ENCODE measurements around the gene ATP11A.

ATP11A gene

DNA sequence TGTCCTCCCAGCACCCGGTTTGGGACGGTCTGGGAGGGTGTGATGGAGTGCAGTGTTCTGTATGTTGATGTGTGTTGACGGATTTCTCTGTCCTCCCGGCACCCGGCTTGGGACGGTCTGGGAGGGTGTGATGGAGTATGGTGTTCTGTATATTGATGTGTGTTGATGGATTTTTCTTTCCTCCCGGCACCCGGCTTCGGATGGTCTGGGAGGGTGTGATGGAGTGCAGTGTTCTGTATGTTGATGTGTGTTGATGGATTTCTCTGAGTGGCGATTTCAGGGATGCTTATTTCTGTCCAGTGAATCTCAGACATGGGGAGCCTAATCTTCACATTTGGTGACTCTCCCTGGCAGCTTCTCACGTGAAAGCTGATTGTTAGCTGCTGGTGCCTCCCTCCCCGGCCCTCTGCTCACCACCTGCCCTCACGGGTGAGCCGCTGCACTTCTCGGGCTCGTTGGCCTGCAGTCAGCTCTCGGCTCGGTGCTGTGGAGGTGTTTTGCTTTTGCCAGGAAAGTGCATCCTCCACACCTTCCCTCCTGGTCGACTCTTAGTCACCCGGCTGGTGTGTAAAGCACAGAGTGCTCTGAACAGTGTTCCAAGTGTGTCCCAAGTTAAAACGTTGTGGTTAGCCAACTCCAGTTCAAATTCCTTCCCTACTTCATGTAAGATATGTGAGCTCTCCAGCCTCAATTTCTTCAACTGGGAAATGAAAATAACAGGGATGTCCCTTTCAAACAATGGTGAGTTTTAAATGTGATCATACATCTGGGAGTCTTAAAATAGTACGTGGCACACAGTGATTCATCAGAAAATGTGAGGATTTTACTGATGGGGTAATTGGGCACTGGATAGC is 54.6 kb downstream of the ATP11A start:
- DNase-seq: no peak

DNA sequence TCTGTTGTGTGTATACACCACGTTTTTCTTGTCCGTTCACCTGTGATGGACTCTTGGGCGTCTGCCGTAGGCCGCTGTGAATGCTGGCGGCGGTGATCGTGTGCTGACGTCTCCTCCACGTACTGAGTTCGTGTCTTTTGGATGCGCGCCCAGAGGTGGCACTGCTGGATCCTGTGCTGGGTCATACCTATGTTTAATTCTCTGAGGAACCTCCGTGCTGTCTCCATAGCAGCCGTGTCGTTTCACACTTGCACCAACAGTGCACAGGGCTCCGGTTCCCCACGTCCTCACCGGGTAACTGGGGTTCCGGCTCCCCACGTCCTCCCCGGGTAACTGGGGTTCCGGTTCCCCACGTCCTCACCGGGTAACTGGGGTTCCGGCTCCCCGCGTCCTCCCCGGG is 56.2 kb downstream of the ATP11A start:
- no peak for DNase-seq

DNA sequence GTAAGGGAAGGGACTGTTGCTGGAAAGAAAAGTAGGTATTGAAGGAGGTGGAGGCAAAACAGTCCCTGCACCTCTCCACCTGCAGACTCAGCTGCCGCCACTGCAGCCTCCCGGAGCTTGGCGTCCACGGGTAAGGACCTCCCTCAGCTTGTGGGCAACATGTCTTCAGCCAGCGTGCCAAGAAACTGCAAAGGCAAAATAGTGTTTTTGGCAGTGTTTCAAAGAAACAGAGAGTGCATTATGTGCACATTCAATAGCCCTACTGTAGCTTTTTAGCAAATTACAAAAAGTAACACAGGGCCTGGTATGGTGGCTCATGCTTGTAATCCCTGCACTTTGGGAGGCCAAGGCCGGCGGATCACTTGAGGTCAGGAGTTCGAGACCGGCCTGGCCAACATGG is 57.4 kb downstream of the ATP11A start:
- DNase-seq: no peak

DNA sequence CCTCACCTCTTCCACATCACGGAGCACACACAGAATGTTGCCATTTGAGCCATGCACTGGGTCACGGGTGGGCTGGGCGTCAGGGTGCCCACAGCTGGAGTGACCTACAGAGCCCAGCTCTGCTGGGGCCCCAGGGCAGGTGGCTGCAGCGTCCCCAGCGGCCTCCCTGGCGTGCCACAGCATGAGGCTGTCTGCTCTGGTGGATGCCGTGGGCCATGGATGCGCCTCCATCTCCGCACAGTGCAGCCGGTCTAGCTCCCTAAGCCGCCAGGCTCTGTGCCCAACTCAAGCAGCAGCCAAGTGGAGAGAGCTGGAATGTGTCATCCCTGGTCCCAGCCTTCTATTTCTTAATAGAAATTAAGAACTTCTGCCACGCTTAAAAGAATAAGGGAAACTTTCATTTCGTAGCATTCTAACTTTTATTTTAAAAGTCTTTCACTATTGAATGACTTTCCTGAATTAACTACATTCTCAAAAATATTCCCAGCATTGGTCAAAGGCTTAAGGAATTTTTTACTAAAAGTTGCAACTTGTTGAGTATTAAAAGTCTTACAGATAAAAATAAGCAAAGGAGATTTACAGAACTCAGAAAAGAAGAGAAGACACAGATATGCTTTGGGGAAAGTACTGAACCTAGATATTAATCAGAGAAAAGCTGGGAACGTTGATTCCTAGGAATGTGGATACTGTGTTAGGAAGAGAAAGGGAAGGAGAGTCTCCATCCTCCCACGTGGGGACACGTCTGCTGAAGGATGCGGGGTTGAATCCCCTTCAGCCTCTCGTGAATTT is 59.3 kb downstream of the ATP11A start:
- DNase-seq: no peak

DNA sequence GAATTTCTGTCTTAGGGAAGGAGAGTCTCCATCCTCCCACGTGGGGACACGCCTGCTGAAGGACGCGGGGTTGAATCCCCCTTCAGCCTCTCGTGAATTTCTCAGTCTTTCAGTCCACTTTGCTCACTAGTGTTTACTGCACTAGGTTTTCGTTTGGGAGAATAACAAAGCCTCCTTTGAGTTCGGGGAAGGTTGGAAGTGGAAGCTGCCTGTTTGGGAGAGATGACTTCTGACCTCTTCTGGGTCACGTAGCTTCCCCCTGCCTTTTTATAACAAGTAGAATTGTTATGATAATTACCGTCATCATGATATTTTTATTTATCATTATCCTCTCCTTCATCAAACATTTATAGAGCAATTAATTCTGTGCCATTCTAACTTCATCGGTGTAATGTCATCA is 60.7 kb downstream of the ATP11A start:
- DNase-seq: no peak

DNA sequence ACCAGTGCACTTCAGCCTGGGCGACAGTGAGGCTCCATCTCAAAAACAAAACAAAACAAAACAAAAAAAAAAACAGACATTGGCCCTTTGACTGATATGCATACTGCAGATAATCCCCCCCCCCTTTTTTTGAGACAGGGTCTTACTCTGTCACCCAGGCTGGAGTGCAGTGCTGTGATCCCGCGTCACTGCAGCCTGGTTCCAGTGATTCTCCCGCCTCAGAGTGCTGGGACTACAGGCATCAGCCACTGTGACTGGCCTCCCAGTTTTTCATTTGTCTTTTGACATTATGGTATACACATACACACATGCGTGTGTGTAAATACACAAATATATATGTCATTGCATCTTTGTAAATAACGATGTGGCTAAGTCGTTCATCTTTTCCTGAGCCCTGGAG is 61.8 kb downstream of the ATP11A start:
- no peak for DNase-seq

DNA sequence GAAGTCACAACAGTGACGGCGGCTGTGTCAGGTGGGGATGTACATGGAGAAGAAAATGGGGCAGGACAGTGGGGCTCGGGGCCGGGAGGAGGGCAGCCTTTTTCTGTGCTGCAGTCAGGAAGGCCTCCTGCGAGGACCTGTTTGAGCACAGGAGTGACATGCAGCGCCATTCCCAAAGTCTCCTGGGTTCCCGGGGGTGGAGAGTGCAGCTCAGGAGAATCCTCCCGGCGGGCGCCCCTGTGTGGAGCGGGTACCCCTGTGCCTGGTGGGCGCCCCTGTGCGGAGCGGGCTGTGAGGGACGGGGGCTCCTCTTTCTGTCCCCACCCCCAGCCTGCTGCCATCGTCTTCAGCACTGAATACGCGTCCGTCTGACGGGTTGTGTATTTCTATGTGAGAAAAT is 62.4 kb downstream of the ATP11A start:
- no peak for DNase-seq

DNA sequence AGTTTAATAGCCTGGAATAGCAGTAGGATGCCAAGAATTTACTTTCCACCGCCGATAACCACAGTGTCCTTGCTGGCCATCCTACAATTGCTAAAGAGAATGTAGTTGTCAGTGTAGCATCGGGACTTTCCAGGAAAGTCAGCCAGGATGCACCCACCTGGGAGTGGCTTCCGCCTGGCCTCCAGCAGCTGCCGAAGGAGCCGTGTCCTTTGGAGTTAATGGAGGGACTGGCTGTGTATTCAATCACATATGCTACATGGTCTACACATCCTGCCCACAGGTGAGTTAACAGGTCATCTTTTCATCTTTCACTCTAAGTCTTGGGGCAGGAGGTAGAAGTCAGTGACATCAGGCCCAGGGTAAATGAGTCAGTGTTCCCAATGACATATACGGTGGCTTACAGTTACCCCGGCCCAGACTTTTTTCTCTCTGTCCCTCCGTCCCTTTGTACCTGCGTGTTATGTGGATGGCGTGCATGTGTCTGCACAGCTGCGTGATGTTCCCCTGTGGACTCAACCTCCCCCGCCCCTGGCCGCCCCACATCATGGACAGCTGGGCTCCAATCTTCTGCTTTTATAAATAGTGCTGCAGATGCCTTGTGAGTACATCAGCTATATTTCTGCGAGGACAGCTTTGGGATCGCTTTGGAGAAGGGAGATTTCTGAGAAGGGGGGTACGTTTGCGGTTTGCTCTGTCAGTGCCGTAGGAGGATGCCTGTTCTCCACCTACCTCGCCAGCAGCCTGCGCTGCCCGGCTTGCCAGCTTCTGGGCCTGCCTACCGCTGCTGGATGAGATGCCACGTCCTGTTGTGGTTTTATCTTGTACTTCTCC is 63.1 kb downstream of the ATP11A start:
- DNase-seq: no peak

DNA sequence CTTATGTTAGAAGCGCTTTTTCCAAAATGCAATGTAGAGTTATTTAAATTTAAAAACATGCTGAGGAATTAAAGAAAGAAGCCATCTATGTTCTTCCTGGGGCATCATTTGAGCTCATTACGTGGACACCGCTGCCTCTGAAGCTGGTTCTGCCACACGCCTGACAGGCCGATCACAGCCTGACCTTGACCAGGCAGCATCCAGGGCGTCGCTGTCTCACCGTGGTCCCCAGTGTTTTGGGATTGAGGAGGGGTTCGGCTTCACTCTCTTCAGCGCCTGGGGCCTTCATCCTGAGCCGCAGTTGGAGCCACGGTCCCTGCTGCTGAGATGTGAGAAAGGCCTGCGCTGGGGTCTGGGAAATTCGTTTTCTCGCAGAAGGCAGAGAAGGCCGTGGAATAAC is 64.0 kb downstream of the ATP11A start:
- DNase-seq: no peak

DNA sequence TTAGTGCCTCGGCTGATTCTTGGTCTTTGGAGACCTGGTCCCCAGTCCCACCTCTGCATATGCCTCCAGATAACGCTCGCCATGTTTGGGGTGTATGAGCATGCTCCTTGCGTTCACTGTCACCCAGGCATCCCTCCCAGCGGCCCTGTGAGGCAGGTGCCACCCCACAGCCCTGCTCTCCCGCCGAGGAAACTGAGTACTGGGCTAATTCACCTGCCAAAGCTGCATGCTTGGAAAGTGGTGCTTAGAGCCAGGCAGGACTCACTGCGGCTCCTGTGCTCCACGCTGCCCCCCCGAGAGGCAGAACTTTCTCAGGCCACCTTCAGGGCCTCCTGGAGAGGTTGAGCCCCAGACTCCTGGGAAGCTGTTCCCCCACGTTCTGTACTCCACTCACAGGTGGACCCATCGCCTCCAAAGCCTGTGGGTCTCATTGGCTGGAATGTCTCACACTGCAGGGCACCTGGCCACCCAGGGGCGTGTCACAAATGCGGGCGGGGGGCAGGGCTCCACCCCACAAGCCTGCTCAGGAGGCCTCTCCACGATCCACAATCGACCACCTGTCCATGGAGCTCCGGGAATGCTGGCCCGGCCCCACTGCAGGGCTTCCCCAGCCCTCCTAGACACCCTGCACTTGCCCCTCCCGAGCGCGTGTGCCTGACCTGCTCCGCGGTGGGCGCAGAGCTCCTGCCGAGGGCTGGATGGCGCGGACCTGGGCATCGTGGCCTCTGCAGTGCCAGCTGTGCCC is 64.6 kb downstream of the ATP11A start:
- no peak for DNase-seq

DNA sequence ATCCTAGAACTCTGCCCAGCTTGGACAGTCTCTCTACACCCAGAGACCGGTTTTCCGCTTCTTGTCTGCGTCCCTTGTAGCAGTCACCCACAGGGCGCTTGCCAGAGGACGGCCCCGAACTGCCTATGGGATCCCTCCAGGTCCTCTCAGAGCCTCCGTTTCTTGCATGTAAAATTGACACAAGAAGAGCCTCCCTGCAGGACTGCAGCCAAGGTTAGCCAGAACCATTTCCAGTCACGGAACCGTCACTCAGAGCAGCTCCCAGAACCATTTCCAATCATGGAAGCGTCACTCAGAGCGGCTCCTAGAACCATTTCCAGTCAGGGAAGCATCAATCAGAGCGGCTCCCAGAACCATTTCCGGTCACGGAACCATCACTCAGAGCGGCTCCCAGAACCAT is 65.5 kb downstream of the ATP11A start:
- no peak for DNase-seq

DNA sequence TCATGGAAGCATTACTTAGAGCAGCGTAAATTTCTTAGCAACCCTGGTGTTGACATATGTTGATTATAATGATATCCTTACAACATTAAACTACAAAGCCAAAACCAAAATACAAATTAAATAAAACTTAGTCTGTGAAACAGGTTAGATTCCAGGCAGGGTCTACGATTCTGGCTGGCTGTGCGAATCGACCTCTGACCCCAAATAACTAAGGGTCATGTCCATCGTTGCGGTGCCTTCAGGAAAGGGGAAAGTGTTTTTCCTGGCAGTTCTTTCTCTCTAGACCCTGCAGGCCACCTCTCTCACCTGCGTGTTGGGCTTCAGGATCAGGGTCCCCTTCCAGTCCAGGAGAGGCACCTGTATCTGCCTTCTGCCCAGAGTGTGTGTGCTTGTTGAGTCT is 66.2 kb downstream of the ATP11A start:
- no peak for DNase-seq

DNA sequence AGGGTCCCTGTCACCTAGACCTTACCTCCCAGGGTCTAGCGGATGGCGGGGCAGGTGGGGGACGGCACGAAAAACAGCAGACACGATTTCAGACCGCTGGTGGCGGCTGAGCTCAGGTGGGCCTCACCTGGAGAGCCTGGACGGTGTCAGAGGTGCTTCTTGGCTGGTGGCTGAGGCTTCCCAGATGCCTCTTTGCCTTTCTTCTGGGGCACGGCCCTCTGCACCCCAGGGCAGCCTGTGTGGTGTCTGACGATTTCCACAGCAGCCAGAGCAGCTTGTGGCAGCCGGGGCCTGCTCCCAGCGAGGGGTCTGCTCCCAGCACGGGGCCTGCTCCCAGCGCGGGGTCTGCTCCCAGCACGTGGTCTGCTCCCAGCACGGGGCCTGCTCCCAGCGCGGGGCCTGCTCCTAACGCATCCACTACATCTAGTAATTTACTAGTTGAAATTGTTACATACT is 66.7 kb downstream of the ATP11A start:
- DNase-seq: no peak

DNA sequence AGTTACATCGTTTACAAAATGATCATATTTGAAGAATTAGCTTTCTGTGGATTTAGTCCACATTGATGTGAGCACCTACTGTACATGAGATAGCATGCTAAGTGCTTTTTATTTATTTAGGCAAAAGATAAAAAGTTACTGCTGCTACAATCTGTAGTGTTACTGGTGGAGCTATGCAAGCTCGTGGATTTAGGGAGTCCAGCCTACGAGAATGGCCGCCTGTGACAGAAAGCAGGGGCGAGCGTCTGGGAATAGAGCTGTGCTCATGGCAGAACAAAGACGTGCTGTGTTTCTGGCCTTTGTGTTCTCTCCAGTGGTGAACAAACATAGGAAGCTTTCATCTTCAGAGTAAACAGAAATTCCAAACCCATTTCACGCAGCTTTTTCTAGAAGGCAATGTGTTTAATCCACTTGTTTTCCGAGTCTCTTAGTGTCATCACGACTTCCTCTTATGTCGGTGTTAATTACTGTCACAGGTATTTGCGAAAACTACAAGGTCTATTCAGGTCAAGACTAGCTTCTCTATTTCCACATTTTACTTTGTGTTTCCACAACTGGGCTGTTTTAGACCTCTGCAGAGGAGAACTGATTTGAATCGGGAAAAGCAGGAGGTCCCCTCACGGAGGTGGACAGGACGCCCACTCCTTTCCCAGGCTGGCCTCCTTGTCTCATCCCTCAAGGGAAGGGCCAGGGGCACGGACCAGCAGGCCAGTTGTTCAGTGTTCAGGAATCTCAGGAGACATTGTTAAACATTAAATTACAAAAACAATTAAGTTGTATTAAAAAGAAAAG is 67.3 kb downstream of the ATP11A start:
- DNase-seq: peak; percentile 57

DNA sequence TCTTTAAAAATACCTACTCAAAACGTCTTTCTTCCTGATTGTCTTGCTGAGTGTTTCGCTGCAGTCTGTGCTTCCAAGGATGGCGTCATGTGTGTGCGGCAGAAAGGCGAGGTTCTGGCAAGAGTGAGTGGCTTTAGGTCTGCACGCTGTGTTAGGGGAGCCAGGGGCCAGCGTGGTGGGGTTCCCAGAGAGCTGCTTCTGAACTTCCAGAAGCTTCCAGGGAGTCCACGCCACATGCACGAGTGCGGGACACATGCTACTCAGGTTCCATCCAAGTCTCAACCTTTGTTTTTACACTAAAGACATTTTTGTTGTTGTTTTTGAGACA is 67.9 kb downstream of the ATP11A start:
- no peak for DNase-seq

DNA sequence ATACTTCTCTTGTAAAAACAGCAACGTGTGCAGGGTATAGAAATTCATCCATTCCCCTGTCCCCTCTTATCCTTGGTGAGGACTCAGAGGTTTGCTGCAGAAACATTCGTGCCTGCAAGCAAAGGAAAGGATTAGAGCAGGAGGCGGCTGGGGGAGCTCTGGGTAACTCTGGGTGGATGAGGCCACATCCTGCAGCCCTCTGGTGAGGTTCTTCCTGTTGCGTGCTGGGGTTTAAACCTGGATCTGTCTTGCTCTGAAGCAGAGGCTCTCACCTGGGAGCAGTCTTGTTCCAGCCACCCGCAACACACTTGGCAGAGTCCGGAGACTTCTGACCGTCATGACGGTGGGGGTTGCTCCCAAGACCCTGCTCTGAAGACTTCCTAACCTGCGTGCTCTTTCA is 69.2 kb downstream of the ATP11A start:
- no peak for DNase-seq

DNA sequence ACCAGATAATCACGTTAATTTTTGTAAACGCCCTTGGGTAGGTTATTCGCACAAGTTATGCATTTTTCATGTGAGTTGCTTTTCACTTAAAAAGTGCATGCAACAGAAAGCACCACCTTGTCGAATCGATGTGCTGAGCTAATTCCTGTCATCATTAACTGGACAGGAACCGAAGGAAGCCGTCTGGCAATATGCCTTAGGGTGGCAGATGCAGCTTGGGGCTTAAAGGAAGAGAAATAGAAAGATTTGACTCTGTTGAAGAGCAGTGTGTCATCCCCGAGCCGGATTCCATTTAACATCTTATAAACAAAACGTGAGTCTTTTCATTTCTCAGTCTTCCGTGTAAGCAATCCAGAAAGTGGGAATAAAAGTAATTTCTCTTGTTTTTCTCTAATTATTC is 70.0 kb downstream of the ATP11A start:
- no peak for DNase-seq

DNA sequence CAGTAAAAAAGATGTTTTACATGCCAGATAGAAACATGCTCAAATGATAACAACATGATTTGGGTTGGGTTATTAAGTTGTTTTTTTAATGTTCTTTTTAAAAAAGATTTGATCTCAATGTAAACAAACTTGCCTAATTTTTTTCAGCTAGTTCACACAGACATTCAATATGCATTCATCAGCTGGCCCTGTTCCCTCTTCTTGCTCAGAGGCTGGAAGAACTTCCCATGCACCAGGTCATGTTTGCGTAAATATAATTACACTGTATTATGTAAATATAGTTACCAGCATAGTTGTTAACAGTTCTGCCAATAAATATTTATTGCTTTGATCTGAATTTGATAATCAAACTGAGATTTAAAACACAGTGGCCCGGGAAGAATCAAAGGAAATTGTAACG is 70.6 kb downstream of the ATP11A start:
- DNase-seq: no peak

DNA sequence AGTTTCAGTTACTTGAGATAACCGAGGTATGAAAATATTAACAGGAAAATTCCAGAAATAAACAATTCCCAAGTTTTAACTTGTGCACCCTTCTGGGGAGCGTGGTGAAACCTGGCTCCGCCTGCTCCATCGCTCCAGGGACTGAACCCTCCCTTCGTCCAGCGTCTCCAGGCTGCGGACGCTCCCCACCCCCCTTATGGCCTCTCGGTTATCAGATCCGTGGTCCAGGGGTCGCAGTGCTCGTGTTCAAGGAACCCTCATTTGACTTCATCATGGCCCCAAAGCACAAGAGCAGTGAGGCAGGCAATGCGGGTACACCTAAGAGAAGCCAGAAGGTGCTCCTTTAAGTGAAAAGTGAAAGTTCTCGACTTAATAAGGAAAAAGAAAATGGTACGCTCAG is 71.1 kb downstream of the ATP11A start:
- DNase-seq: no peak

DNA sequence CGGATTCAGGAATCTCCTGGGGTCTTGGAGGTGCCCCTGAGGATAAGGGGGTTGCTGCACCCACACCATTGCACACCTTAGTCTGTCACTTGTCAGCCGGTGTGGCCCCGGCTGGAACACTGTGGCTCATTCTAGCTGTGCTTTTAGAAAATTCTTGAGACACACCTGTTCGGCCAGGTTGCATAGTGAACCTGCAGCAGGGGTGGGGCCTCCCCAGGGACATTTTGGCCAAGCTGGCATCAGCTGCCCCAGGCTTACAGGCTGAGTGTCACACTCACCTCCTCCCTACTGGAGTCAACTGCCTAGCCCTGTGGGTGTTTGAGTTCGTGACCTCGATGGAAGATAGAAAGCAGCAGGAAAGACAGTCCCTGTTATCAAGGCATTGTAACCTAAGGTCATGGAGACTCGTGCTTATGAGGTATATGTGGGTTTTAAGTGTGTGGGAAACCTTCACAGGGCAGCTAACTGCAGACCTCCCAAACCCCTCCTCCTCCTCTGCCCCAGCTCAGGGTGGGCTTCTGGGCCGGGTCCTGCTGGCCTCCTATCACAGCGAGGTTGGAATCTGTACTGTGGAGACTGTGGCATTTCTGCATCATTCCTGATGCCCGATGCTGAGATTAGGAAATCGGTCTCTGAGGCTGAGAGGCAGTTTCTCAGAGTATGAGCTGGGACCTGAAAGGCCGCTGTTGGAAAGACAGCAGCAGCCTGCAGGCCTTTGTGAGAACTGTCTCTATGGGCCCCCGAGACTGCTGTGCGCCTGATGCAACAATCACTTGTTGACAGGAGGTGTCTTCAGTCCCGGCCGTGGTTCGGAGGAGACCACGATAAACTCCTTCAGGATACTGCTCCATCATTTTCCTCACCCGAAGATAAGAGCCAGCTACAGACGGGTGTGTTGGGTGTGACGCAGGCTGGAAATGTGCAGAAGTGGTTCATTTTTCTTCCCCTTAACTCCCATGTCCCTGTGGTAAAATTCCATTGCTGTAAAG is 72.2 kb downstream of the ATP11A start:
- no peak for DNase-seq

DNA sequence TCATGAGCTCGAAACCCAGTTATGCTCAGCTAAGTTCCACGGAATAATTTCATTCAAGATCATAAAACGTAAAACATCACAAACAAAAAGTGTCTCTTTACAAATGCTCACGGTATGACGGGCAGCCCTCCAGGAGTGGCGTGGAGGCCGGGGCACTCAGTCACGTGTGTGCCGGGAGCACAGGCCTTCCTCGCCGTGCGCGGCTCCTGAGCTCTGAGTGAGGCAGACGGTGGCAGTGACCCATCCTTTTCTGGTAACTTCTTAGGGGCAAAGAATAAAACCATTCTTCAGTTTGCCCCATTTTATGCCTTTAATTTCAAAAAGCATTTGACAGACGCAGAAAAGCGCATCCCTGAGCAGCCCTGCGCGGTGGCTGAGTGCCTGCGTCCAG is 72.8 kb downstream of the ATP11A start:
- DNase-seq: no peak
